Measurements from ENCODE around the gene MRM2. TPM values are rescaled to one million over a fixed set of nuclear protein-coding genes. Genes with fewer than 3 reads are reported as not detected.

MRM2 gene
- total RNA-seq, 1 donor, result 20.7 TPM

GRCh38 chr7:2193575-2194305, 48.3 kb downstream of the MRM2 start:
- H3K4me3 ChIP-seq (ENCODE audit: low read depth, low read length), result no peak overlapping the region
- no peak for TF ChIP-seq CTCF (IDR thresholded peaks at IDR 0.05; ENCODE audit: insufficient read depth, low read length)
- no peak for DNase-seq (ENCODE audit: low read depth)

GRCh38 chr7:2192831-2193534, 49.0 kb downstream of the MRM2 start:
- no peak for DNase-seq (ENCODE audit: low read depth)
- H3K4me3 ChIP-seq (ENCODE audit: low read depth, low read length), result no peak overlapping the region
- no peak for TF ChIP-seq CTCF (IDR thresholded peaks at IDR 0.05; ENCODE audit: insufficient read depth, low read length)

- DNase-seq (ENCODE audit: low read depth), result no peak
Observed at GRCh38 chr7:2191016-2191415, 51.0 kb downstream of the MRM2 start.

GRCh38 chr7:2190531-2190930, 51.5 kb downstream of the MRM2 start:
- DNase-seq (ENCODE audit: low read depth), result no peak
- no peak overlapping the region for H3K4me3 ChIP-seq (ENCODE audit: low read depth, low read length)
- TF ChIP-seq CTCF (IDR thresholded peaks at IDR 0.05; ENCODE audit: insufficient read depth, low read length), result no peak

More at GRCh38 chr7:2191016-2191415, 51.0 kb downstream of the MRM2 start:
- TF ChIP-seq CTCF (IDR thresholded peaks at IDR 0.05; ENCODE audit: insufficient read depth, low read length), result no peak
- no peak overlapping the region for H3K4me3 ChIP-seq (ENCODE audit: low read depth, low read length)

GRCh38 chr7:2186166-2186565, 55.8 kb downstream of the MRM2 start:
- H3K4me3 ChIP-seq (ENCODE audit: low read depth, low read length), result no peak overlapping the region
- TF ChIP-seq CTCF (IDR thresholded peaks at IDR 0.05; ENCODE audit: insufficient read depth, low read length), result no peak
- DNase-seq (ENCODE audit: low read depth), result no peak

- no peak overlapping the region for H3K4me3 ChIP-seq (ENCODE audit: low read depth, low read length)
- no peak for DNase-seq (ENCODE audit: low read depth)
- no peak for TF ChIP-seq CTCF (IDR thresholded peaks at IDR 0.05; ENCODE audit: insufficient read depth, low read length)
Observed at GRCh38 chr7:2185715-2186114, 56.3 kb downstream of the MRM2 start.

Other genes starting within 250 kb of the MRM2 start
- 22.9 and 133 TPM in 2 replicates for gene MAD1L1, start 9.3 kb downstream of the MRM2 start, total RNA-seq (ENCODE audit: low replicate concordance)
- 8.3 and 16.3 TPM in 2 replicates for gene NUDT1, start within 50 bp of the MRM2 start, total RNA-seq (ENCODE audit: low replicate concordance)
- gene SNX8, start 72.2 kb upstream of the MRM2 start, total RNA-seq (ENCODE audit: low replicate concordance), result 12.1 and 19.4 TPM in 2 replicates
- 150 and 173 TPM in 2 replicates for gene EIF3B, start 112.6 kb upstream of the MRM2 start, total RNA-seq (ENCODE audit: low replicate concordance)
- 2.2 and 4.2 TPM in 2 replicates for gene CHST12, start 161.4 kb upstream of the MRM2 start, total RNA-seq (ENCODE audit: low replicate concordance)
- not detected in 2 replicates for gene GRIFIN, start 234.2 kb upstream of the MRM2 start, total RNA-seq (ENCODE audit: low replicate concordance)

All from fibroblast of the aortic adventitia (primary cell).